Stimulated activated CD8-positive, alpha-beta memory T cell treated with anti-CD3 and anti-CD28 coated beads, Interleukin-15, amount 100 ng/mL, for 4 hours (primary cell): ENCODE measurements around the gene GRPEL2.
A peak's percentile ranks its signal among the peaks of the same experiment; 100 is the strongest.

Experiments
- DNase-seq, 2 donors: peaks; one replicate each; pipeline ENCODE4 v3.0.0-alpha.2; 2020; ENCODE audit warnings: low read depth in 2 of 2

The GRPEL2 gene

GRCh38 chr5:149357370-149358293 is 12.3 kb downstream of the GRPEL2 start, which contains the start of gene PCYOX1L:
Gene PCYOX1L, plus strand, starts transcription at chr5:149358046. Its CDS starts 23 bp downstream, at chr5:149358069.
- peak; percentile 80 to 95 for DNase-seq

- DNase-seq: no peak
These were observed 13.0 kb downstream of the GRPEL2 start for GRCh38 chr5:149358294-149358651.

- no peak for DNase-seq
These were observed 13.7 kb downstream of the GRPEL2 start for GRCh38 chr5:149358868-149359495.

- DNase-seq: no peak
These were observed 15.0 kb downstream of the GRPEL2 start for GRCh38 chr5:149360272-149360671.

GRCh38 chr5:149362541-149362940 is 17.2 kb downstream of the GRPEL2 start:
- no peak for DNase-seq

- no peak for DNase-seq
These were observed 18.1 kb downstream of the GRPEL2 start for GRCh38 chr5:149363358-149363757.

GRCh38 chr5:149363936-149364335 is 18.6 kb downstream of the GRPEL2 start:
- no peak for DNase-seq

GRCh38 chr5:149364719-149365118 is 19.4 kb downstream of the GRPEL2 start:
- DNase-seq: no peak

GRCh38 chr5:149365418-149365817 is 20.1 kb downstream of the GRPEL2 start:
- DNase-seq: no peak

- no peak for DNase-seq
These were observed 20.9 kb downstream of the GRPEL2 start for GRCh38 chr5:149366169-149366729.

GRCh38 chr5:149367249-149367971 is 22.1 kb downstream of the GRPEL2 start:
- DNase-seq: peak in 1 of 2 donors; percentile 25

GRCh38 chr5:149367972-149368645 is 22.8 kb downstream of the GRPEL2 start:
- no peak for DNase-seq

GRCh38 chr5:149370878-149371277 is 25.6 kb downstream of the GRPEL2 start:
- no peak for DNase-seq

GRCh38 chr5:149371296-149371962 is 26.1 kb downstream of the GRPEL2 start:
- DNase-seq: peak in 1 of 2 donors; percentile 34

- no peak for DNase-seq
These were observed 26.9 kb downstream of the GRPEL2 start for GRCh38 chr5:149372076-149372795.

GRCh38 chr5:149372932-149373331 is 27.6 kb downstream of the GRPEL2 start:
- DNase-seq: no peak

GRCh38 chr5:149374303-149374702 is 29.0 kb downstream of the GRPEL2 start:
- DNase-seq: no peak

GRCh38 chr5:149374801-149375200 is 29.5 kb downstream of the GRPEL2 start:
- no peak for DNase-seq

GRCh38 chr5:149375434-149375833 is 30.1 kb downstream of the GRPEL2 start:
- no peak for DNase-seq

GRCh38 chr5:149376104-149376503 is 30.8 kb downstream of the GRPEL2 start:
- DNase-seq: no peak
